ENCODE data around the gene CDK4.

CDK4 gene

DNA sequence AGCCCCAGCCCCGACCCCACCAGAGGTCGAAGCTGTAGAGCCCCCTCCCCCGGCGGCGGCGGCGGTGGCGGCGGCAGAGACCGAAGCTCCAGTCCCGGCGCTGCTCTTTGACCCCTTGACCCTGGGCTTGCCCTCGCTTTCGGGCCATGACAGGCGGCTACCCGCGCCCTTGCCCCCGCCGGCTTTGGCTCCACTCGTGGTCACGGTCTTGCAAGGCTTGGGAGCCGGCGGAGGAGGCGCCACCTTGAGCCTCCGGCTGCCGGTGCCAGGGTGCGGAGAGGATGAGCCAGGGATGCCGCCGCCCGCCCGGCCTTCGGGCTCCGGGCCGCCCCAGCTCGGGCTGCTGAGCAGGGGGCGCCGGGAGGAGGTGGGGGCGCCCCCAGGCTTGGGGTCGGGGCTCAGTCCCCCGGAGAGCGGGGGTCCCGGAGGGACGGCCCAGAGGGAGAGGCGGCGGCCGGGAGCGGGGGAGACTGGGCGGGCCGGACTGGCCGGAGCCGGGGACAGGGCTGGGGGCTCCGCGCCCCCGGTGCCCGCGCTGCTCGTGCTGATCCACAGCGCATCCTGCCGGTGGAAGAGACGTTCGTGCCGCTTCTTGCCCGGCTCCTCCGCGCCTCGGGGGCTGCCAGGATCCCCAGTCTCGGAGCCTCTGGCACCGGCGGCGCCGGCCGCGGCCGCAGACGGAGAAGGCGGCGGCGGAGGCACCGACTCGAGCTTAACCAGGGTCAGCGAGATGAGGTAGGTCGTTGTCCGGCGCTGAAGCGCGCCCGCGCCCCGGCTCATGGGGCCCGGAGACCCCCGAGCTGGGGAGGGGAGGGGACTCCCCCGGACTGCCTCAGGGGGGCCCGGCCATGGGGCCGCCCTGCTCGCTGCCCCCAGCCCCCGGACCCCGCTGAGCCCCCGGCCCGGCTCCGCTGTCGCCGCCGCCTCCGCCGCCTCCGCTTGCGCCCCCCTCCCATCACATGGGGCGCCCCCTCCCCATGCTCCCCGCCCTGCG is 14.3 kb downstream of the CDK4 start:
- no peak for DNase-seq

DNA sequence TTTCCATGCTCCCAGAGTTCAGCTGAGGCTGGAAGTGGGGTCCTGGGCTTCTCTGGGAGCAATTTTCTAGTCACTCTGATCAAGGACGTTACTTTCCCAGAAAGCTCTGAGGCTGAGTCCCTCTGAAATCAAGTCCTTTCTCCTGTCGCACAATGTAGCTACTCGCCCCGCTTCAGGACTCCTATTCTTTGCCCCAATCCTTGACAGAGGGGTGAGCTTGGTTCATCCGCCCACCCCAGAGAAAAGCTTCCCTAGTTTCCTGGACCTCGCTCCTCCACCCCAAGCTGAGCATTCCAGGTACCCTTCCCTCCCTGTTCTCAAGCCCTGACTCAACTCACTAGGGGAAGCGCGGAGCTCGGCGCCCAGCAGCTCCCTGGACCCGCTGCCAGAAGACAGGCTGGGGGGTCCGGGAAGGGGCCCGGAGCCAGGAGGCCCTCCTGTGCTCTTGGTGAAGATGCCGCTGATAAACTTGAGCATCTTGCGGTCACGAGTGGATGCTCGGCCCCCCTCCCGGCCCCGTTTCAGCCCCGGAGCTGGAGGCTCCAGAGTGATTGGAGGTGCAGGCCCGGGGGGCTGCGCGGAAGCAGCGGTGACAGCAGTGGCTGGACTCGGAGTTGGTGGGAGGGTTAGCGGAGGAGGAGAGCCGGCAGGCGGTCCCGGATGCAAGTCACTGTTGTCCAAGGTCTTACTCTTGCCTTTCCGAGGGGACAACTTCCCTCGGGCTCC is 15.2 kb downstream of the CDK4 start:
- no peak for DNase-seq

DNA sequence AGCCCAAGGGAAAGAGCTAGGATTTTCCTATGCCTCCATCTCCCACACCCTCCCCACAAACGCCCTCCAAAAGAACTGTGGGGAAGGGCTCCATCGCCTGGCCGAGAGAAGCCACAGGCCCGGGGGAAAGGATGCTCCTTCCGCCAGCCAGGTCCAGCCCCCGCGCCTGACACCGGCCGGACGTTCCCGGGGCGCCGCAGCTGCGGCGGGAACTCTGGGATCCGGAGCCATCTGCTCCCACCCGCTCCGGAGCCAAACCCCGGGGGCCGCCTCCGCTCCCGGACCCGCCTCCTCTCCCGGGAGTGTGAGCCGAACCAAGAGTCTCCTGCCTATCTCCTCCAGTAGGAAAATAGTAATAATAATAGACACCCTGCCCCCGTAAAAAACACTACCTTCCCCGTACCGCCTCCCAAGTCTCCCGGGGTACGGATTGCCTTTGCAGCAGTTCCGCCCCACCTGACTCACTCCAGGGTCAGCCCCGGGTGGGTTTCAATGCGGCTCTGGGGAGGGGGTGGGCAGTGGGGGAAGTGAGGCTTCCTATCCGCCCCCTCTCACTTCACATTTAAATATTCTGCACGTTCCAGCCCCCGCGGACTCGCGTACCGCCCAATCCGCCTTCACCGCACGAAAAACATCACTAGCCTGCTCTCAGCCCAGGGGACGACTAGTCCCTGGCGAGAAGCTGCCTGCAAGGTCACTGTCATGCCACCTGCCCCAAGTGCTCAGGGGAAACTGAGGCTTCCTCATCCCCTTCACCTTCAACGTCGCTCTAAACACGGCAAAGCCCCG is 16.0 kb downstream of the CDK4 start:
- peak; percentile 35 for DNase-seq

DNA sequence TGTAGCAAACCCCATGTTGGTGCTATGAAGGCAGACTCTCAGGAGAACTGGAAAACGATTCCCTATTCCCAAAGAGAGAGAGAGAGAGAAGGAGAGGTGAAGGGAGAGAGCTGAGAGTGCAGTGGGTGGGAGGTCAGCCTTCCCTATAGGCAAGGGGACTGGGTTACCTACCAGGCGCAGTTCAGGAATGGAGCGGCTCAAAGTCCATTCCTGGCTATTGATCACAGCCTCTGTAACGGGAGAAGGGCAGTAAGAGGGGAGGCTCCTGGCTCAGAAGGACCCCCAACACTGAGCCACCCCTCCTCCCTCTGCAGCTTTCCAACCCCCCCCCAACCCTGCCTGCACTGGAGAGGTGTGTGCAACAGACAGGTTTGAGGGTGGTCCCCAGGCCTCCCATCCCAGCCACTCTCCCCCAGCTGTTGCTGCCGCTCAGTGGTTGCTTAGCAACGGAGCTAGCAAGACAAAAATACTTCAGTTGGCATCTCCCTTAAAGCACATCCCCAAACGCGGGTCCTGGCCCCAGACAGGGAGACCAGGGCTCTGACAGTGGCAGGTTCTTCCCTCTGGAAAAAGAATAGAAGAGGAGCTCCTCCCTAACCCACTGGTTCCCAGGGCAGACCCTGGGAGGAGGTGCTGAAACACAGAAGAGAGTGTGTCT is 16.8 kb downstream of the CDK4 start:
- peak; percentile 31 for DNase-seq

DNA sequence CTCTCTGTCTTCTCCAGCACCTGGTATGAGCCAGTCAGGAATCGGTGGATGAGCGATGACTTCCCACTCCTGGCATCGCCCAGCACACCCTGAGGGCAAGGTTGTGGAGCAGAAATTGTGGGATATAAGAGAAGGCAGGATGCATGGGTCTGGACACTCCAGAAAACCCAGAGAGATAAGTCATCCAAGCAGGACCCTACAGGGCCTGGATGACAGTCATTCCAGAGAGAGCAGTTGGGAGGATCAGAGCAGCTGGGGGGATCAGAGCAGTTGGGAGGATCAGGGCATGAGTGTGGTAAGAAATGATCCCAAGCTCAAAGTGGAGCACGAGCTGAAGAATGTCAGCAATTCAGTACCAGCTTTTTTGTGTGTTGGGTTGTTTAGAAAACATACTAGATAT is 17.5 kb downstream of the CDK4 start:
- no peak for DNase-seq

DNA sequence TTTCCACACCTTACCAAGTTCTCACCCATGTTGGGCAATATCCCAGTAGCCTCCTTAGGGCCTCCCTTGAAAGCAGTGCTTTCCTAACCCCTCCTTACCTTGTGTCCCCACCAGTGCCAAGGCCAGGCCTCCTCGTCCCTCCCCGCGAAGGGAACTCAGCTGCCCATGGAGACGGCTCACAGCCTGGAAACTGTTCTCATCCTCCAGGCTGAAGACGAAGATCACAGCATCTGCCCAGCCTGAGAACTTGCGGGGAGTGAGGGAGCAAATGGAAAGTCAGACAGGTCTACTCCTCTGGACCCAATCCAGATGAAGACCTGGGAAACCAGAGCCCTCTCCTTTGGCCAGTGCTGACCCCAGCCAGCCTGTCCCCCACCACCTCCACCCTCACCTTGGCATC is 18.2 kb downstream of the CDK4 start:
- no peak for DNase-seq

DNA sequence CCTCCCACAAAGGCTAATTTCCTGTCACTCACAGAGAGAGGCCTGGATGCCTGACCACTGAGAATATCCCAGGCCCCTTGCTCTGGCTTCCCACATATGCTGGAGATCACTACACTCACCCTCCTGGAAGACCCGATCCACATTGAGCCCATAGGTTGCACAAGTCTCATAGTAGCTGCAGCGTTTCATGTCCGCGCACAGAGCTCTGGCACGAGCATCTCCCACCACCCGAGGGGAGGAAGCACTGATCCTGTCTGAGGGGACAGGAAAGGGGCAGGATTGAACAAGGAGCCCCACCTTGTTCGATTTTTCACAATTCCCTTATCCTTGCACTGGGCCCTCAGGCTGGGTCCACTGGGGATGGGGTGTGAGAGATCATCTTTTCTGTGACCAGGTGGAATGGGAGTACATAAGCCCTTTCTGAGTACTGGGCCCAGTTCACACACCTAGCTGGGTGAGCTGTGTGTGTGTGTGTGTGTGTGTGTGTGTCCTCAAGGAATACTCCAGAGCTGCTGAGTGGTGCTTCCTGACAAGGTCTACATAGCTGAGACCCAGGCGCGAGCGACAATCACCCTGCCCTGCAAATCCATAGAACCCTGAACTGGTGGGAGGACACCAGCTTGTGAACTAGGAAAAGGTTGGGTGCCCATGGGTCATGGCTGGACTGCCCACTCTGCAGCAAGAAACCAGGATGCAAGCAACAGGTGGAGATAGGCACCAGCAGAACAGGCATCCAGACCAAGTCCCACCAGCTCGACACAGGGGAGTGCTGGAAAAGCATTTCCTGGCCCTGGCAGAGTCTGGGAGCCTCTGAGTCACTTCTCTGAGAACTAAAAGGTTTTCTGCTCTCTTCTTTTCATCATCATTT is 19.1 kb downstream of the CDK4 start:
- no peak for DNase-seq

DNA sequence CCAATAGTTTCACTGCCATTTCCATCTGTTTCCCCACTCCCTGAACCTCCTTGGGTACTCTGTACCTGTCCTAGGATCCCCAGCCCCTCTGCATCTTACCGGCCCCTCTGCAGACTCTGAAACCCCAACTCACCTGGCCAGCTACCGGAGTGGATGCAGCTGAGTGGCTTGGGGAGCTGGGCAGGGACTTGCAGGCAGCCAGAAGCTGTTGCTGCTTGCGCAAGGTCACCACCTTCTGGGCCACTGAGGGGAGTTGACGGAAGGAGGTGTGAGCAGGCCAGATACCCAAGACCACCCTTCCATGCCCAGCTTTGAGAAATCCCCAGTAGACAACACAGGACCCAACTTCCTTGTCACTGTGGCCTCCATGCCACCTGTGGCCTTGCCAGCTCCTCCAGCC is 19.8 kb downstream of the CDK4 start:
- DNase-seq, result no peak

DNA sequence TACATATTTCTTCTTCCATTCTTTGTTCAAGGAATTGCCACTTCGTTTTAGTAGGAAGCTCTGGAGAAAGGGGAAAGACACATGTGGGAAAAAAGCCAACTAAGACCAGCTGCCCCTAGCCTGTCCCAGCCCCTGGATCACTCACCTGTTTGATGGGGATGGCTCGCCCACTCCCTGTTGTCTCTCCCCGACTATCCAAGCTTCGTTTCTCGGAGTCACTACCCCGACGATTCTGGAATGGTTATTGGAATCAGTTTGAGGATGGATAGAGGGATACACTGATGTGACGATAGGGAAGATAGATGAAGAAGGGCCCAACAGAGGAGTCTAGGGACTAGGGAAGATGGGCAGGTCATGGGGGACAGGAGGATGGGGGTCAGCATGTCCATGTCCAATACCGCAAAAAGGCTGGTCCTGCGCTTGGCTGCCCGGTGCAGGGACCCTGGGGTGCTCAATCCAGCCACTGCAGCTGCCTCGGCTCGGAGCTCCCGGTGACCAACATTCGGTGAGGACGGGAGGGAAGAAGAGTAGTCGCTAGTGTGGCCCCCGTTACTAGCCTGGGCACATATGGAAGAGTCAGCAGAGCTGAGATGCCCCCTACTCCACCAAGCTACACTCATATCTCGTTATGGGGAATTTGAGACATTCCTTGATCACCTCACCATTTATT is 20.6 kb downstream of the CDK4 start:
- DNase-seq, result no peak

DNA sequence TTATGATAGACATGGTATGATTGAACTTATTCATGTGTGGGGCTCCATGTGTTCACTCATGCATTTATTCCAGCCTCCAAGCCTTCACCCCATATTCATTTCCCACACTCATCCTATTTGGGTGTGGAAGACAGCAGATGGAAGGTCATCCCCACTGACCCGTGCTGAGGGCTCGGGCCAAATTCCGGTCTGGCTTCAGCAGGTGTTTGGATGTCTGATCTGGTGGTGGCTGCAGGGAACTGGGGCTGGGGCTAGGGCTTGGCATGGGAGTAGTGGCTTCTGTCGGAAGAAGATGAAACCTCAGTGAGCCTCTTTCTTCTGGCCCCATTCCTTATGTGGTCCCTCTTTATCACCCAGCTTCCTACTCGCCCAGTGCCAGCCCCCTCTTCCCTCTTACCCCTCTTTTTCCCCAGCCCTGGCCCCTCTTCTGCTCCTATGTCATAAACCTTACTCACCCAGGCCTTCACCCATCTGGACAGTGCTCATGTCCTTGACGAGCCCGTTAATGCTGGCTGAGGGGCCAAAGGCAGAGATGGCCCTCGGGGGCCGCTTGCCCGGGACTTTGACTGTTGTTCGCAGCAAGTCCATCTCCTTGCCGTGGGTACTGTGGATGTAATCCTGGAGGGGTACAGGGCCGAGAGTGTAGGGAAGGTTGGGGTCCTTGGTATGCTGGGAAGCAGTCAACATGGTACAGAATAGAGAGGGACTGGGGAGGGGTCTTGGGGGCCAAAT is 21.6 kb downstream of the CDK4 start:
- no peak for DNase-seq

DNA sequence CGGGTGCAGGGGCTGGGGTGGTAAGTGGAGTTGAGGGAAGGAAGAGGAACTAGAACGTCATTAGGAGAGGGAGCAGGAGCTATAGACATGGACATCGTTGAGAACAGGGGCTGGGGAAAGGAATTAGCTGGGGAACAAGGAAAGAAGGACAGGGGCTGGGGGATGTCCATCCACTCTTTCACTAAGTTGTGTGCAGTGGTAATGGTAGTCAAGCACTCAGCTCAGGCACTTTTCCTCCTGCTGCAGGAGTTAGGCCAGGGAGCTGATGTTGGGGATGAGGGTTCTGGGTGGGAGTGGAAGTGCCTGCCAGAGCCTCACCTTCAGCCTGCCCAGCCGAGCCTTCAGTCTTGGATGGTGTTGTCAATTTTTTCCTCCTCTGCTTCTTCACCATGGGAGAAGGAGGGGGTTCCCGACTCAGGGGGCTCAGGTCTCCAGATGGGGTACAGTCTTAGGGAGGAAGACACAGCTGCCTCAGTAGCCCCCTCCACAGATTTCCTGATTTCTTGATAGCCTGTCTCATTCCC is 22.7 kb downstream of the CDK4 start:
- DNase-seq, result no peak

DNA sequence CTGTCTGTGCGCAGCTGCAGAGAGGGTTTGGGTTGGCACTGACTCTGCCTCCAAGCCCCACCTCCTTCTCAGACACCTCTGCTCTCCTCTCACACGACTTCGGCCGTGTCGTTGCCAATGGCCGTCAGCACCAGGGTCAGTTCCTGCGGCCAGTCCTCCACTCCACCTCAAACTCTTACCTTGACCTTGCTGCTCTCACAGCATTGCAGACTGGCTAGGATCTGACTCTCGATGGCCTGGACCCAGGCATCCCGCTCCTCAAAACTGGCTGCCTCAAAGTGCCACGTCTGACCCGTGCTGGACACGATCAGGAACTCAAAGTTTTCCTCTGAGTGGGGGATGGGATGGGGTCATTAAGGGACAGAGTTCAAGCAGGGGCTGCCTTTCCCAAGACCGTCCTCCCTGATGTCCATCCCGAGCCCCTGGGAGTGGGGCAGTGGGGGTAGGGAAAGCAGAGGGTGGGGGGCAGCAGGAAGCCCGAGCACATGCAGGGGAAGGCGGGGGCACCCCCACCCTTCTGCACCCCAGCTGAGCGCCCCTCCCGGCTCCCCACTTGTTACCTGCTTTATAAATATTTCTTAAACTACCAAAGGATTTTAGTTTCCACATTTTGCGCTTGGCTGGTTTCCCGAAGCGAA is 24.2 kb downstream of the CDK4 start:
- DNase-seq, result no peak

DNA sequence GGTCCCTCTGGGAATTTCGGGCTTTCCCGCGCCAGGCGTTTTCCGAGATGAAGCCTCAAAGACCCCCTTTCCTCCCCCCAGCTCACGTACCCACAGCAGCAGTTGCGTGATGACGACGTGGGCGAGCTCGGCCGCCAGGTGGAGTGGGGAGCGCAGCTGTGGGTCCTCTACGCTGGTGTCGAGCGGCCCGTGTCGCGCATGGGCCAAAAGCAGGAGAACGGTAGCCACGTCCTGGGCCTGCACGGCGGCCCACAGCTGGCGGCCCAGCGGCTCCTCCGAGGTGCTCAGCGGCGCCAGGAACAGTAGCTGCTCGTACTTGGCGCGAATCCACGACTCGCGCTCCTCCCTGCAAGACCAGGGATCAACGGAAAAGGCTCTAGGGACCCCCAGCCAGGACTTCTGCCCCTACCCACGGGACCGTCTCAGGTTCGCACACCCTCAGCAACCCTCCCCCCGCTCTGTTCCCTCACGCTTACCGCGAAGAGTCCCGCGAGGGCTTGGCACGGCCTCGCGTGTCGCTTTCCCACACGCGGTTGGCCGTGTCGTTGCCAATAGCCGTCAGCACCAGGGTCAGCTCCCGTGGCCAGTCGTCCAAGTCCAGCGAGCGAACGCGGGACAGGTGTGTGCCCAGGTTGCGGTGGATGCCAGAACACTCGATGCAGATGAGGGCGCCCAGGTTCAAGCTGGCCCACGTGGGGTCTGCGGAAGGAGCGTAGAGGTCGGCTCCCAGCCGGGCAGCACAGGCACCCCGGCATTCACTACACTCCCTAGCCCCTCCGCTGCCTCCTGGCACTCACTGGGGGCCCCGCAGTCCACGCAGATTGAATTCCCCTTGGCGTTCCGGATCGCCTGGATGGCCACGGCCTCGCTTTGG is 25.0 kb downstream of the CDK4 start:
- no peak for DNase-seq

DNA sequence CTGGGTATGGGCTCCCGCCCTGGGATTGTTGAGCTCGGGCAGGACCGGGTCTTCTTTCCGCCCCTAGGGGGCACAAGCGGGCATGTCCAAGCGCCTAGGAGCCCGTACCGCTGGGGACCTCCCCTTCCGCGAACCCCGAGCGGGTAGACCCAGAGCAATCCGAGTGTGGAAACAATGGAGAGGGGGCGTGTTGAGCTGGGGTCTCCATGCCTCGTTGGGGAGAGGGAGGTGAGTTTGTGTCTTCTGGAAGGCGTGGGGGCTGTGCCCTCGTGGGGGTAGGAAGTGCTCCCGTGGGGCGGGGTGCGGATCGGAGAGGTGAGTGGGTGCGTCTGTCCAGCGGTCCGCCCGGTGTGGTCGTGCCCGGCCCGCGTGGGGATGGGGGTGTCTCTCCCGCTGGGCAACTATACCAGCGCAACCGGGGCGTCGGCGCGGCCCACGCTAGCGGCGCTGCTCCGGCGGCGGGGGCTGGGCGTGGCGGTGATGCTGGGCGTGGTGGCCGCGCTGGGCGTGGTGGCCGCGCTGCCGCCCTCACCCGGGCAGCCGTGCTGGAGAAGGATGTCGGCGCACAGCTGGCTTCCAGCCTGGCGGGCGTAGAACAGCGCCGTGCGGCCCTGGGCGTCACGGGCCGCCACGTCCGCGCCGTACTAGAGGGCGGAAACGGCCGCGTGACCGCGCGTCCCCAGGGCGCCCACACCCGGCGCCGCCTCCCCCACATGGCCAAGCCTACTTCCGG is 25.8 kb downstream of the CDK4 start:
- DNase-seq, result peak; percentile 83

DNA sequence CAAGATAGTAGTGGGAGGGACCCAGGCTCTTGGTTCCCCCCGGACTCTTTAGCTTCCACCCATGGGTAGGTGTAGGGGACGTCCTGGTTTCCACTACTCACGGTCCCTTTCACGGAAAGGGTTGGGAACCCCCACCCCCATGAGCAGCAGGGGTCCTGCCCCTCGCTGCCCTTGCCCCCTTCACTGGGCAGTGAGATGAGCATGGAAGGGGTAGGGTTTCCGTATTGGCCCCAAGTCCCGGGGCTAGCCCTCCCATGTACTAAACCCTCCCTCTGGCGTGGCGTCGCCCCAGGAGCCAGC is 26.3 kb downstream of the CDK4 start:
- no peak for DNase-seq

DNA sequence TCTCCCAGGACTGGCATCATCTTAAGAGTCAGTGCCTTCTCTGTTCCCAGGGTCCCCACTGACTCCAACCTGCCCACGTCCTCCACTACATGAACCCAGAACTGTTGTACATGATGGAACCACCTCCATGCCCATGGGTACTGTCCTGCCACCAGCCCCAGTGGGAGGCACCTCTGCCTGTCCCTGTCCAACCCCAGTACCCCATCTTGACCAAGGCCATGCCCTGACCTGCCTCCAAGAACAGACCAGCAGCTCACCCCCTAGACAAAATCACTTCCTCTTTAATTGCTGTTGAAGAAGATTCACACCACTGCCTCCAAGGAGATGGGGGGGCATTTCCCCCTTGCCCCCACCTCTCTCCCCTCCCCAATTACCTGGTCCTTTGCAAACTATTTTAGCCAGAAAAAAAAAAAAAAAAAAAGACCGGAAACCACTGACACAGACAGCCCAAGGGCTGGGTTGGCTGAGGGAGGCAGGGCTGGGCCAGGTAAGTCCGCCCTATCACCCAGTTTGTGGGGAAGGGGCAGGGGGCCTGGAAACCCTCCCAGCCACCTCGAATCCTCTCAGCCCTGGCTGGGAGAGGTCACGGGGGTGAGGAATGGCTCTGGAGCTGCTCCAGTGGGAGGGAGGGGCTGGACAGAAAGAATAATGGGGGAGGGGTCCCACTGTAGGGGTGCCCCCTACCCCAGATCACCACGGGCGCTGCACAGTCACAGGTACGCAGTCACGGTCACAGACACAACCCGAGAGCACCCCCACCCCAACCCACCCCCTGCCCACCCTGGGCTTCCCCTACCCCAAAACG is 27.0 kb downstream of the CDK4 start:
- DNase-seq, result no peak
